HUES6 (cell line): ENCODE measurements around the gene KL.

ENCODE experiments used
- H3K27ac ChIP-seq: 2 replicates; pipeline ENCODE4 v1.7.0; 2013; ENCODE audit warnings: low read depth, mild to moderate bottlenecking, low read length, inconsistent platforms
- H3K27me3 ChIP-seq: 2 replicates; pipeline ENCODE4 v1.6.1; 2013; ENCODE audit warnings: low read length; ENCODE audit not compliant: control insufficient read depth, insufficient read depth
- H3K36me3 ChIP-seq: 2 replicates; pipeline ENCODE4 v1.6.1; 2013; ENCODE audit warnings: low read length; ENCODE audit not compliant: control insufficient read depth, insufficient read depth
- H3K4me1 ChIP-seq: 2 replicates; pipeline ENCODE4 v1.6.1; 2013; ENCODE audit warnings: low read length; ENCODE audit not compliant: control insufficient read depth, insufficient read depth
- H3K4me3 ChIP-seq: 2 replicates; pipeline ENCODE4 v1.5.1; 2013; ENCODE audit warnings: low read depth, low read length
- H3K9ac ChIP-seq: one replicate; pipeline ENCODE4 v1.6.1; 2013; ENCODE audit warnings: mild to moderate bottlenecking, low read length
- H3K9me3 ChIP-seq: 2 replicates; pipeline ENCODE4 v1.6.1; 2013; ENCODE audit warnings: low read depth, low read length; ENCODE audit not compliant: control insufficient read depth, insufficient read depth

Gene KL

GRCh38 chr13:32984857-32985626 is 31.2 kb upstream of the KL start:
- Histone ChIP-seq H3K4me3 (no peak overlapping the region), H3K36me3 (no peaks in the 10 kb centered on the region), H3K27ac (no peak overlapping the region), H3K9ac (no peak overlapping the region), H3K9me3 (no peaks in the 10 kb centered on the region), H3K4me1 (no peaks in the 10 kb centered on the region), H3K27me3 (no peaks in the 10 kb centered on the region)

GRCh38 chr13:32986552-32986951 is 29.7 kb upstream of the KL start:
- Histone ChIP-seq H3K9me3 (no peaks in the 10 kb centered on the region), H3K9ac (no peak overlapping the region), H3K4me3 (no peak overlapping the region), H3K27ac (no peak overlapping the region), H3K27me3 (no peaks in the 10 kb centered on the region), H3K36me3 (no peaks in the 10 kb centered on the region), H3K4me1 (no peaks in the 10 kb centered on the region)

GRCh38 chr13:32987462-32987861 is 28.8 kb upstream of the KL start:
- H3K9me3 ChIP-seq, result no peaks in the 10 kb centered on the region
- H3K27me3 ChIP-seq, result no peaks in the 10 kb centered on the region
- H3K9ac ChIP-seq, result no peak overlapping the region
- no peak overlapping the region for H3K4me3 ChIP-seq
- H3K4me1 ChIP-seq, result no peaks in the 10 kb centered on the region
- no peak overlapping the region for H3K27ac ChIP-seq
- H3K36me3 ChIP-seq, result no peaks in the 10 kb centered on the region

- Histone ChIP-seq H3K9me3 (no peaks in the 10 kb centered on the region), H3K4me1 (no peaks in the 10 kb centered on the region), H3K36me3 (no peaks in the 10 kb centered on the region), H3K27ac (no peak overlapping the region), H3K9ac (no peak overlapping the region), H3K27me3 (no peaks in the 10 kb centered on the region), H3K4me3 (no peak overlapping the region)
Measured at GRCh38 chr13:32988608-32989289, 27.5 kb upstream of the KL start.

- no peaks in the 10 kb centered on the region for H3K36me3 ChIP-seq
- no peak overlapping the region for H3K4me3 ChIP-seq
- no peak overlapping the region for H3K9ac ChIP-seq
- no peaks in the 10 kb centered on the region for H3K9me3 ChIP-seq
- H3K27ac ChIP-seq, result no peak overlapping the region
- no peaks in the 10 kb centered on the region for H3K4me1 ChIP-seq
- H3K27me3 ChIP-seq, result no peaks in the 10 kb centered on the region
Measured at GRCh38 chr13:32989290-32989667, 26.9 kb upstream of the KL start.

- no peaks in the 10 kb centered on the region for H3K4me1 ChIP-seq
- H3K27ac ChIP-seq, result no peak overlapping the region
- no peaks in the 10 kb centered on the region for H3K9me3 ChIP-seq
- H3K36me3 ChIP-seq, result no peaks in the 10 kb centered on the region
- H3K4me3 ChIP-seq, result no peak overlapping the region
- H3K9ac ChIP-seq, result no peak overlapping the region
- H3K27me3 ChIP-seq, result no peaks in the 10 kb centered on the region
Measured at GRCh38 chr13:32989942-32990341, 26.3 kb upstream of the KL start.

GRCh38 chr13:32993145-32993544 is 23.1 kb upstream of the KL start:
- no peak overlapping the region for H3K9ac ChIP-seq
- H3K4me1 ChIP-seq, result no peaks in the 10 kb centered on the region
- H3K36me3 ChIP-seq, result no peaks in the 10 kb centered on the region
- no peaks in the 10 kb centered on the region for H3K27me3 ChIP-seq
- H3K4me3 ChIP-seq, result no peak overlapping the region
- no peaks in the 10 kb centered on the region for H3K9me3 ChIP-seq
- H3K27ac ChIP-seq, result no peak overlapping the region

- H3K27ac ChIP-seq, result no peak overlapping the region
- no peak overlapping the region for H3K4me3 ChIP-seq
- no peaks in the 10 kb centered on the region for H3K36me3 ChIP-seq
- H3K4me1 ChIP-seq, result no peaks in the 10 kb centered on the region
- no peaks in the 10 kb centered on the region for H3K27me3 ChIP-seq
- no peak overlapping the region for H3K9ac ChIP-seq
- no peaks in the 10 kb centered on the region for H3K9me3 ChIP-seq
Measured at GRCh38 chr13:32997399-32997798, 18.8 kb upstream of the KL start.

- Histone ChIP-seq H3K27ac (no peak overlapping the region), H3K4me3 (no peak overlapping the region), H3K9me3 (no peaks in the 10 kb centered on the region), H3K9ac (no peak overlapping the region), H3K27me3 (no peaks in the 10 kb centered on the region), H3K36me3 (no peaks in the 10 kb centered on the region), H3K4me1 (no peaks in the 10 kb centered on the region)
Measured at GRCh38 chr13:32998966-32999365, 17.3 kb upstream of the KL start.

GRCh38 chr13:33000365-33000764 is 15.9 kb upstream of the KL start:
- no peaks in the 10 kb centered on the region for H3K27me3 ChIP-seq
- H3K27ac ChIP-seq, result no peak overlapping the region
- no peak overlapping the region for H3K4me3 ChIP-seq
- no peak overlapping the region for H3K9ac ChIP-seq
- peaks cover 7% of the 10 kb centered on the region; the same call in 1 of the 2 replicates for H3K4me1 ChIP-seq
- H3K36me3 ChIP-seq, result no peaks in the 10 kb centered on the region
- H3K9me3 ChIP-seq, result no peaks in the 10 kb centered on the region

GRCh38 chr13:33003458-33004019 is 12.7 kb upstream of the KL start:
- Histone ChIP-seq H3K9ac (no peak overlapping the region), H3K36me3 (no peaks in the 10 kb centered on the region), H3K4me1 (peaks cover 10% of the 10 kb centered on the region; the same call in 1 of the 2 replicates), H3K4me3 (no peak overlapping the region), H3K9me3 (peaks cover 16% of the 10 kb centered on the region), H3K27ac (no peak overlapping the region), H3K27me3 (no peaks in the 10 kb centered on the region)
